Endothelial cell of umbilical vein (primary cell): Measurements from ENCODE around the gene CPA4. TPM values are rescaled to one million over a fixed set of nuclear protein-coding genes. Genes with fewer than 3 reads are reported as not detected.

ENCODE experiments used
- BruUV-seq: library from RNA; stranded (reverse); fragments of 400-500 nt; replicated peaks from 2 replicates; lab custom pipeline; 2021; lab: Mats Ljungman, UMichigan
- CTCF ChIA-PET: fragments of 300-600, 350-600 bp; sonication (Branson Sonifier 250); formaldehyde crosslinking; loops from one replicate; lab custom pipeline; 2021; ENCODE audit warnings: antibody characterized with exemption, inconsistent platforms; lab: Charles Lee
- POLR2A ChIA-PET: fragments of 300-600, 350-600 bp; sonication (Branson Sonifier 250); formaldehyde crosslinking; loops from one replicate; lab custom pipeline; 2021; ENCODE audit warnings: antibody characterized with exemption, inconsistent platforms; lab: Charles Lee
- DNase-seq: peaks from one replicate; pipeline ENCODE4 v3.0.0-alpha.2; 2011; ENCODE audit warnings: low read depth, low spot score
- FAIRE-seq: peaks from 2 replicates; lab custom pipeline; 2011; peaks lifted over from hg19 to GRCh38; lab: Jason Lieb, UNC
- H2AFZ ChIP-seq: 2 replicates; pipeline ENCODE4 v1.6.0; 2012; ENCODE audit warnings: low read depth, low read length, control low read depth, inconsistent platforms
- H3K27ac ChIP-seq: 2 replicates; pipeline ENCODE4 v1.5.1; 2011; ENCODE audit warnings: low read depth, mild to moderate bottlenecking, control low read depth, low read length, moderate library complexity; ENCODE audit not compliant: insufficient read depth
- H3K27me3 ChIP-seq, 2 experiments: 2 replicates each; pipeline versions ENCODE4 v1.6.0 to v1.6.1; 2011; ENCODE audit warnings: low read length in 2 of 2, mixed read lengths in 1 of 2; ENCODE audit not compliant: control insufficient read depth in 2 of 2, insufficient read depth in 2 of 2
- H3K36me3 ChIP-seq, 2 experiments: 2 replicates in 1 of 2; 3 replicates in 1 of 2; pipeline ENCODE4 v1.5.1; 2011; ENCODE audit warnings: low read length in 2 of 2, mild to moderate bottlenecking in 1 of 2, moderate library complexity in 1 of 2; ENCODE audit not compliant: control insufficient read depth in 2 of 2, insufficient read depth in 2 of 2; ENCODE audit errors: extremely low read depth in 1 of 2
- H3K4me1 ChIP-seq: 3 replicates; pipeline ENCODE4 v1.5.1; 2011; ENCODE audit warnings: mild to moderate bottlenecking, low read length; ENCODE audit not compliant: control insufficient read depth, insufficient read depth; ENCODE audit errors: extremely low read depth
- H3K4me2 ChIP-seq: 2 replicates; pipeline ENCODE4 v1.6.1; 2011; ENCODE audit warnings: low read length, control low read depth, mixed read lengths; ENCODE audit not compliant: insufficient read depth
- H3K4me3 ChIP-seq, 3 experiments: fragments of 200-600 bp in 1 of 3; sonication (generic), shearing (Covaris generic) in 1 of 3; replicated peaks in 1 of 3; 2 replicates each; pipeline ENCODE4 v1.5.1; 2011 to 2016; ENCODE audit warnings: control low read depth in 3 of 3, low read length in 3 of 3, mild to moderate bottlenecking in 2 of 3, inconsistent platforms in 1 of 3, low read depth in 1 of 3, moderate library complexity in 1 of 3; ENCODE audit not compliant: insufficient read depth in 1 of 3
- H3K79me2 ChIP-seq: 2 replicates; pipeline ENCODE4 v1.6.0; 2012; ENCODE audit warnings: low read length, inconsistent platforms; ENCODE audit not compliant: control insufficient read depth, insufficient read depth
- H3K9ac ChIP-seq: replicated peaks from 2 replicates; pipeline ENCODE3; 2011; ENCODE audit warnings: low read length, control low read depth; ENCODE audit not compliant: insufficient read depth; ENCODE audit errors: extremely low read depth
- H3K9me1 ChIP-seq: replicated peaks from 3 replicates; pipeline ENCODE4 v1.6.0; 2011; ENCODE audit warnings: mild to moderate bottlenecking, low read length; ENCODE audit not compliant: control insufficient read depth, insufficient read depth; ENCODE audit errors: extremely low read depth
- H3K9me3 ChIP-seq: replicated peaks from 2 replicates; pipeline ENCODE4 v1.5.1; 2012; ENCODE audit warnings: low read length, inconsistent platforms; ENCODE audit not compliant: control insufficient read depth, insufficient read depth
- H4K20me1 ChIP-seq: replicated peaks from 2 replicates; pipeline ENCODE3; 2011; ENCODE audit warnings: mild to moderate bottlenecking, low read length; ENCODE audit not compliant: control insufficient read depth, insufficient read depth; ENCODE audit errors: extremely low read depth
- EZH2 ChIP-seq: IDR thresholded peaks from 2 replicates; pipeline ENCODE4 v1.6.1; 2012; ENCODE audit warnings: borderline replicate concordance, low read depth, mild to moderate bottlenecking, moderate library complexity, low read length, inconsistent platforms; ENCODE audit not compliant: severe bottlenecking
- FOS ChIP-seq: IDR thresholded peaks from 2 replicates; pipeline ENCODE4 v1.6.1; 2011; ENCODE audit warnings: mild to moderate bottlenecking, low read length, moderate library complexity, borderline replicate concordance; ENCODE audit not compliant: insufficient read depth
- GATA2 ChIP-seq: IDR thresholded peaks from 2 replicates; pipeline ENCODE4 v1.7.0; 2011; ENCODE audit warnings: low read depth, mild to moderate bottlenecking, moderate library complexity, mixed read lengths, low read length; ENCODE audit not compliant: insufficient read length, insufficient read depth
- JUN ChIP-seq: IDR thresholded peaks from 2 replicates; pipeline ENCODE4 v1.6.1; 2011; ENCODE audit warnings: borderline replicate concordance, low read depth; ENCODE audit not compliant: insufficient read length, insufficient read depth
- MAX ChIP-seq: IDR thresholded peaks from 2 replicates; pipeline ENCODE4 v1.6.1; 2011; ENCODE audit not compliant: insufficient read depth, insufficient read length
- MYC ChIP-seq: IDR thresholded peaks from one replicate; pipeline ENCODE4 v1.6.1; 2011; ENCODE audit warnings: mild to moderate bottlenecking, low read depth, low read length
- POLR2A ChIP-seq: IDR thresholded peaks from 2 replicates; pipeline ENCODE4 v1.6.1; 2012; ENCODE audit warnings: low read depth, mild to moderate bottlenecking, control low read depth, low read length
- POLR2AphosphoS5 ChIP-seq: IDR thresholded peaks from 2 replicates; pipeline ENCODE4 v1.6.1; 2012; ENCODE audit warnings: low read depth, mild to moderate bottlenecking, control low read depth, low read length, moderate library complexity; ENCODE audit not compliant: insufficient read depth
- dilution Hi-C: fragments of 300-500 bp; cut with MboI; formaldehyde crosslinking; loops from one replicate; pipeline ENCODE4 v1.15.0; 2019; ENCODE audit warnings: low sequenced_read_pairs; ENCODE audit not compliant: extremely low pct_ligation_motif_present
- intact Hi-C: fragments of 100-400 bp; cut with micrococcal nuclease; formaldehyde crosslinking; loops from one replicate; pipeline ENCODE4 v1.10.0; 2022
- polyA plus RNA-seq, 4 experiments: library from polyadenylated mRNA; depleted of rRNA in 3 of 4; stranded (reverse) in 3 of 4; unstranded in 1 of 4; fragments of >200 nt; gene quantifications; 2 replicates each; pipeline versions ENCODE4 v1.2.1 to v1.2.3, GENCODE V29; 2011 to 2012; ENCODE audit warnings: missing spikeins in 1 of 4
- total RNA-seq: library from RNA; stranded (reverse); gene quantifications from 2 replicates; pipeline ENCODE4 v1.2.3, GENCODE V29; 2021
- TF ChIP-seq, protein P1 (sequence below), 2 donors: IDR thresholded peaks; 1 replicate in 1 of 2; 2 replicates in 1 of 2; pipeline ENCODE4 v1.5.1; 2011; ENCODE audit warnings: low read length in 2 of 2, mild to moderate bottlenecking in 2 of 2, moderate library complexity in 2 of 2, control low read depth in 1 of 2, inconsistent platforms in 1 of 2, low read depth in 1 of 2; ENCODE audit not compliant: insufficient read depth in 1 of 2; ENCODE audit errors: extremely low read depth in 1 of 2

CPA4 gene
- total and polyA plus RNA-seq, 2 donors (not counting 3 experiments of a cell fraction or from before 2014, with no cell fraction given), result 0.36 TPM; not detected in 1

DNA sequence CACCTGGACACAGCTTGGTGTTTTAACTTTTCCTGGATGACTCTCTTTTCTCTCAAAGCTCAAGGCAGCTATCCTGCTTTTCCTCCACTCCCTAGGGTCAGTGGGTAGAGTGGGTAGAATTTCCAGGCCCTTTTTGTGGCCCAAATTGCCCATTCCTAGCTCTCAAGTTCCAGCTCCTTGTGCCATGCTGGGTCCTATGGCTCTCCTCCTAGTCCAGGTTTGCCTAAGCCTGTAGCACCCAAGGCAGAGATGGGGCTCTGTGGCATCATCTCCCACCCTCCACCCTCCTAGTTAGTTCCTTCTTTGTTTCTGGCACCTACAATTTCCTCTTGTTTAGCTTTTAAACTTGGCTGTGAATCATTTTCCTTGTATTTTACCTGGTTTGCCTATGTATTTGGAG is 9.7 kb downstream of the CPA4 start:
- no peak for TF ChIP-seq POLR2A
- no peaks in the 10 kb centered on the region for H3K4me1 ChIP-seq
- DNase-seq, result no peak
- intact Hi-C loops (no loop called here), dilution Hi-C loops (no loop called here)
- CTCF ChIA-PET, result interaction anchor here (0.9 to 2.2 kb wide), 2 partner anchors 9 to 174 kb away, joined by 3 to 10 read pairs; partner anchors contain the start of gene CPA4
- no peak overlapping the region for H2AFZ ChIP-seq
- H3K4me2 ChIP-seq, result no peak overlapping the region
- no peaks in the 10 kb centered on the region for H3K36me3 ChIP-seq
- peaks cover 0 to 3% of the 10 kb centered on the region in 2 experiments for H3K27me3 ChIP-seq
- H4K20me1 ChIP-seq, result no peaks in the 10 kb centered on the region
- no peak overlapping the region for H3K9ac ChIP-seq
- POLR2A ChIA-PET, result no interaction called here
- no peaks in the 10 kb centered on the region for H3K9me3 ChIP-seq
- FAIRE-seq, result no peak
- no peak overlapping the region for H3K27ac ChIP-seq
- no peak overlapping the region for H3K4me3 ChIP-seq
- no peaks in the 10 kb centered on the region for H3K9me1 ChIP-seq
- no TSS peak for BruUV-seq
- H3K79me2 ChIP-seq, result no peaks in the 10 kb centered on the region

GRCh38 chr7:130303127-130303526 is 10.2 kb downstream of the CPA4 start:
- ChIA-PET POLR2A (no interaction called here), CTCF (interaction anchor here (2.2 kb wide), 1 partner anchor 10 kb away, joined by 10 read pairs; the partner anchor contains the start of gene CPA4)
- no peaks in the 10 kb centered on the region for H3K36me3 ChIP-seq
- intact Hi-C loops, result no loop called here
- no peaks in the 10 kb centered on the region for H4K20me1 ChIP-seq
- no peak overlapping the region for H3K27ac ChIP-seq
- H3K4me3 ChIP-seq, result no peak overlapping the region
- DNase-seq, result no peak
- no peaks in the 10 kb centered on the region for H3K9me3 ChIP-seq
- H3K79me2 ChIP-seq, result no peaks in the 10 kb centered on the region
- H3K4me2 ChIP-seq, result no peak overlapping the region
- no peak overlapping the region for H3K9ac ChIP-seq
- dilution Hi-C loops, result no loop called here
- H2AFZ ChIP-seq, result no peak overlapping the region
- TF ChIP-seq EZH2 (no peak), FOS (no peak), POLR2AphosphoS5 (no peak), GATA2 (no peak), MYC (no peak), POLR2A (no peak), JUN (no peak), MAX (no peak)
- TF ChIP-seq, protein P1, sequence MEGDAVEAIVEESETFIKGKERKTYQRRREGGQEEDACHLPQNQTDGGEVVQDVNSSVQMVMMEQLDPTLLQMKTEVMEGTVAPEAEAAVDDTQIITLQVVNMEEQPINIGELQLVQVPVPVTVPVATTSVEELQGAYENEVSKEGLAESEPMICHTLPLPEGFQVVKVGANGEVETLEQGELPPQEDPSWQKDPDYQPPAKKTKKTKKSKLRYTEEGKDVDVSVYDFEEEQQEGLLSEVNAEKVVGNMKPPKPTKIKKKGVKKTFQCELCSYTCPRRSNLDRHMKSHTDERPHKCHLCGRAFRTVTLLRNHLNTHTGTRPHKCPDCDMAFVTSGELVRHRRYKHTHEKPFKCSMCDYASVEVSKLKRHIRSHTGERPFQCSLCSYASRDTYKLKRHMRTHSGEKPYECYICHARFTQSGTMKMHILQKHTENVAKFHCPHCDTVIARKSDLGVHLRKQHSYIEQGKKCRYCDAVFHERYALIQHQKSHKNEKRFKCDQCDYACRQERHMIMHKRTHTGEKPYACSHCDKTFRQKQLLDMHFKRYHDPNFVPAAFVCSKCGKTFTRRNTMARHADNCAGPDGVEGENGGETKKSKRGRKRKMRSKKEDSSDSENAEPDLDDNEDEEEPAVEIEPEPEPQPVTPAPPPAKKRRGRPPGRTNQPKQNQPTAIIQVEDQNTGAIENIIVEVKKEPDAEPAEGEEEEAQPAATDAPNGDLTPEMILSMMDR (IDR thresholded peaks at IDR 0.05; ENCODE audit: extremely low read depth in 1 of 2, insufficient read depth in 1 of 2, low read depth in 1 of 2, low read length in 2 of 2), result no peak
- no peaks in the 10 kb centered on the region for H3K9me1 ChIP-seq
- peaks cover 0 to 3% of the 10 kb centered on the region in 2 experiments for H3K27me3 ChIP-seq
- no TSS peak for BruUV-seq
- no peak for FAIRE-seq
- H3K4me1 ChIP-seq, result no peaks in the 10 kb centered on the region
